ENCODE data around the gene USP32. TPM values are rescaled to one million over a fixed set of nuclear protein-coding genes. Genes with fewer than 3 reads are reported as not detected.

Gene USP32
- total and polyA plus RNA-seq, 10 of the 15 experiments (the other 5 are each of a cell fraction or from before 2014, with no cell fraction given) = 7.8 to 37.3 (median 25.5) TPM

DNA sequence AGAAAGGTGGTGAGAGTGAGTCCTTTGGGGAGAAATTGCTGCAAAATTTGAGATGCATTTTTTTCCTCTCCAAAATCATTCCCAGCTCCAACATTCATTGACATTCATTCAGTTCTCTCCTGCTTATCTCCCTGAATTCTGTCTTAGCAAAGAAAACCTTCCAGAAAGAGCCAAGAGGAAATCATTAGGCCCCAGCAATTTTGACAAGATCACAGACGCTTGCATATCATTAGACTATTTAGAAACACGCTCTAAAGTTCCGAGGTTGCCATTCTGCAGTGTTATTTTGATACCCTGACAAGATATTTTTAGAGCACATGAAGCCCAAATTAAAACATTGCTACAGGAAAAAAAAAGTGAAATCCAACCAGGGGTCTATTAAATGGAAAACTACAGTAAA, 20.8 kb upstream of the USP32 start:
- ATAC-seq (no peak), FAIRE-seq (no peak), DNase-seq (ENCODE audit: low read depth, low spot score) (no peak)
- ChIA-PET POLR2A (no interaction called here), SMC1A (ENCODE audit: uncharacterized antibody, unreplicated experiment) (interaction anchor here (1.3 kb wide), 1 partner anchor 181 kb away, joined by 5 read pairs; no protein-coding TSS in a partner anchor), CTCF (interaction anchor here (1.2 kb wide), 2 partner anchors 39 to 157 kb away, joined by 3 read pairs; no protein-coding TSS in a partner anchor), RAD21 (ENCODE audit: unreplicated experiment) (no interaction called here)
- H3K4me2 ChIP-seq (ENCODE audit: control insufficient read depth, insufficient read depth) = no peak overlapping the region
- no peak overlapping the region for H2AFZ ChIP-seq (ENCODE audit: control insufficient read depth, low read depth, low read length)
- no peak overlapping the region for H3K27ac ChIP-seq (ENCODE audit: control insufficient read depth, insufficient read depth)
- no peak overlapping the region for H3K9ac ChIP-seq (ENCODE audit: control insufficient read depth, insufficient read depth, low read length)
- WGBS (ENCODE audit: insufficient coverage, insufficient replicate concordance, low lambda C conversion rate, missing lambda C conversion rate) = 72% methylated on average over 3 of the region's 3 CpGs
- no peaks in the 10 kb centered on the region for H3K36me3 ChIP-seq (ENCODE audit: control insufficient read depth in 2 of 2, insufficient read depth in 2 of 2, low read length in 1 of 2)
- H3K27me3 ChIP-seq (replicated peaks in 1 of 2; ENCODE audit: control insufficient read depth in 2 of 2, insufficient read depth in 2 of 2, low read length in 1 of 2) = no peaks in the 10 kb centered on the region
- TF ChIP-seq NFXL1 (IDR thresholded peaks at IDR 0.05; ENCODE audit: borderline replicate concordance) = 0 out of 2 replicates have a peak, but pooled peaks have one; percentile 19
- TF ChIP-seq MTA2 (IDR thresholded peaks at IDR 0.05; ENCODE audit: low read depth) = no peak
- TF ChIP-seq, protein P1, sequence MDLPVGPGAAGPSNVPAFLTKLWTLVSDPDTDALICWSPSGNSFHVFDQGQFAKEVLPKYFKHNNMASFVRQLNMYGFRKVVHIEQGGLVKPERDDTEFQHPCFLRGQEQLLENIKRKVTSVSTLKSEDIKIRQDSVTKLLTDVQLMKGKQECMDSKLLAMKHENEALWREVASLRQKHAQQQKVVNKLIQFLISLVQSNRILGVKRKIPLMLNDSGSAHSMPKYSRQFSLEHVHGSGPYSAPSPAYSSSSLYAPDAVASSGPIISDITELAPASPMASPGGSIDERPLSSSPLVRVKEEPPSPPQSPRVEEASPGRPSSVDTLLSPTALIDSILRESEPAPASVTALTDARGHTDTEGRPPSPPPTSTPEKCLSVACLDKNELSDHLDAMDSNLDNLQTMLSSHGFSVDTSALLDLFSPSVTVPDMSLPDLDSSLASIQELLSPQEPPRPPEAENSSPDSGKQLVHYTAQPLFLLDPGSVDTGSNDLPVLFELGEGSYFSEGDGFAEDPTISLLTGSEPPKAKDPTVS (IDR thresholded peaks at IDR 0.05; ENCODE audit: low read depth, low read length) = no peak
- TF ChIP-seq ETV6 (conservative IDR thresholded peaks at IDR 0.05 in 1 of 2, IDR thresholded peaks at IDR 0.05 in 1 of 2; ENCODE audit: borderline replicate concordance in 1 of 2, low read depth in 1 of 2) = peak in 1 of 2 experiments; percentile 28; a peak in 1 of 4 replicates
- TF ChIP-seq ZNF207 (IDR thresholded peaks at IDR 0.05; ENCODE audit: borderline replicate concordance) = no peak
- TF ChIP-seq, protein P2, sequence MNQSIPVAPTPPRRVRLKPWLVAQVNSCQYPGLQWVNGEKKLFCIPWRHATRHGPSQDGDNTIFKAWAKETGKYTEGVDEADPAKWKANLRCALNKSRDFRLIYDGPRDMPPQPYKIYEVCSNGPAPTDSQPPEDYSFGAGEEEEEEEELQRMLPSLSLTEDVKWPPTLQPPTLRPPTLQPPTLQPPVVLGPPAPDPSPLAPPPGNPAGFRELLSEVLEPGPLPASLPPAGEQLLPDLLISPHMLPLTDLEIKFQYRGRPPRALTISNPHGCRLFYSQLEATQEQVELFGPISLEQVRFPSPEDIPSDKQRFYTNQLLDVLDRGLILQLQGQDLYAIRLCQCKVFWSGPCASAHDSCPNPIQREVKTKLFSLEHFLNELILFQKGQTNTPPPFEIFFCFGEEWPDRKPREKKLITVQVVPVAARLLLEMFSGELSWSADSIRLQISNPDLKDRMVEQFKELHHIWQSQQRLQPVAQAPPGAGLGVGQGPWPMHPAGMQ (IDR thresholded peaks at IDR 0.05; ENCODE audit: borderline replicate concordance) = no peak
- TF ChIP-seq, protein P3, sequence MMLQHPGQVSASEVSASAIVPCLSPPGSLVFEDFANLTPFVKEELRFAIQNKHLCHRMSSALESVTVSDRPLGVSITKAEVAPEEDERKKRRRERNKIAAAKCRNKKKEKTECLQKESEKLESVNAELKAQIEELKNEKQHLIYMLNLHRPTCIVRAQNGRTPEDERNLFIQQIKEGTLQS (IDR thresholded peaks at IDR 0.05; ENCODE audit: borderline replicate concordance, extremely low read depth, low read depth, low read length) = no peak
- intact Hi-C loops (cut with micrococcal nuclease; ENCODE audit: unreplicated experiment) = no loop called here
- no peaks in the 10 kb centered on the region for H4K20me1 ChIP-seq (ENCODE audit: control insufficient read depth, insufficient read depth)
- no TSS peak for BruUV-seq (replicated peaks)
- no peaks in the 10 kb centered on the region for H3K4me1 ChIP-seq (ENCODE audit: control insufficient read depth, insufficient read depth, low read length)
- in situ Hi-C loops (cut with MboI) = no loop called here
- no peaks in the 10 kb centered on the region; the same call in 2 of the 3 replicates for H3K9me3 ChIP-seq (replicated peaks; ENCODE audit: control insufficient read depth, insufficient read depth, low read length)
- H3K4me3 ChIP-seq = no peak overlapping the region
- no peaks in the 10 kb centered on the region for H3K79me2 ChIP-seq (ENCODE audit: control insufficient read depth, insufficient read depth, low read length)

Measured in GM12878 (cell line).